ENCODE data around the gene CD101. TPM values are rescaled to one million over a fixed set of nuclear protein-coding genes. Genes with fewer than 3 reads are reported as not detected.

Gene CD101
- total RNA-seq, 1 experiment from 2014 or later, result 1.7 TPM

- no TSS peak for BruUV-seq (replicated peaks)
- ChIA-PET POLR2A (ENCODE audit: low non-redundant PET) (no interaction called here), CTCF (interaction anchor here (0.9 kb wide), 1 partner anchor 216 kb away, joined by 5 read pairs; no protein-coding TSS in a partner anchor)
- TF ChIP-seq EZH2 (IDR thresholded peaks at IDR 0.05; ENCODE audit: borderline replicate concordance, low read depth, low read length, poor library complexity, severe bottlenecking) (no peak), CTCF (conservative IDR thresholded peaks at IDR 0.05; ENCODE audit: low read depth, low read length) (no peak)
- DNase-seq (ENCODE audit: low spot score), result peak; percentile 22
- H3K36me3 ChIP-seq (ENCODE audit: insufficient read depth, low read length, poor library complexity, severe bottlenecking), result peaks cover 16% of the 10 kb centered on the region
- no peaks in the 10 kb centered on the region for H3K4me1 ChIP-seq (ENCODE audit: insufficient read depth, low read length, poor library complexity, severe bottlenecking)
- intact Hi-C loops (cut with micrococcal nuclease; ENCODE audit: unreplicated experiment), result loop anchor here (2.0 to 5.0 kb wide), 2 partner anchors 53 to 215 kb away; partner anchors contain the start of gene TRIM45
- no peak overlapping the region for H3K4me3 ChIP-seq (ENCODE audit: low read depth, low read length, poor library complexity, severe bottlenecking)
- no peaks in the 10 kb centered on the region for H3K9me3 ChIP-seq (ENCODE audit: low read depth, low read length, poor library complexity, severe bottlenecking)
- no peak overlapping the region for H3K27ac ChIP-seq (ENCODE audit: low read depth, low read length, poor library complexity, severe bottlenecking)
- H3K27me3 ChIP-seq (replicated peaks; ENCODE audit: insufficient read depth, low read depth, low read length, poor library complexity), result no peaks in the 10 kb centered on the region
These were observed 67.8 kb downstream of the CD101 start for GRCh38 chr1:117069220-117069844.

- peaks cover 18% of the 10 kb centered on the region for H3K36me3 ChIP-seq (ENCODE audit: insufficient read depth, low read length, poor library complexity, severe bottlenecking)
- H3K4me3 ChIP-seq (ENCODE audit: low read depth, low read length, poor library complexity, severe bottlenecking), result no peak overlapping the region
- no peak for DNase-seq (ENCODE audit: low spot score)
- H3K4me1 ChIP-seq (ENCODE audit: insufficient read depth, low read length, poor library complexity, severe bottlenecking), result no peaks in the 10 kb centered on the region
- CTCF ChIA-PET, result no interaction called here
- TF ChIP-seq EZH2 (IDR thresholded peaks at IDR 0.05; ENCODE audit: borderline replicate concordance, low read depth, low read length, poor library complexity, severe bottlenecking) (no peak), CTCF (conservative IDR thresholded peaks at IDR 0.05; ENCODE audit: low read depth, low read length) (no peak)
- BruUV-seq (replicated peaks), result no TSS peak
- POLR2A ChIA-PET (ENCODE audit: low non-redundant PET), result interaction anchor here (0.6 kb wide), 1 partner anchor 10 kb away, joined by 3 read pairs; the partner anchor contains the start of gene TTF2
- H3K9me3 ChIP-seq (ENCODE audit: low read depth, low read length, poor library complexity, severe bottlenecking), result no peaks in the 10 kb centered on the region
- no peaks in the 10 kb centered on the region for H3K27me3 ChIP-seq (replicated peaks; ENCODE audit: insufficient read depth, low read depth, low read length, poor library complexity)
- intact Hi-C loops (cut with micrococcal nuclease; ENCODE audit: unreplicated experiment), result no loop called here
- no peak overlapping the region for H3K27ac ChIP-seq (ENCODE audit: low read depth, low read length, poor library complexity, severe bottlenecking)
These were observed 68.6 kb downstream of the CD101 start for GRCh38 chr1:117070124-117070523.

- TF ChIP-seq CTCF (conservative IDR thresholded peaks at IDR 0.05; ENCODE audit: low read depth, low read length) (no peak), EZH2 (IDR thresholded peaks at IDR 0.05; ENCODE audit: borderline replicate concordance, low read depth, low read length, poor library complexity, severe bottlenecking) (no peak)
- no peaks in the 10 kb centered on the region for H3K9me3 ChIP-seq (ENCODE audit: low read depth, low read length, poor library complexity, severe bottlenecking)
- H3K4me1 ChIP-seq (ENCODE audit: insufficient read depth, low read length, poor library complexity, severe bottlenecking), result no peaks in the 10 kb centered on the region
- CTCF ChIA-PET, result no interaction called here
- POLR2A ChIA-PET (ENCODE audit: low non-redundant PET), result no interaction called here
- no peaks in the 10 kb centered on the region for H3K27me3 ChIP-seq (replicated peaks; ENCODE audit: insufficient read depth, low read depth, low read length, poor library complexity)
- peaks cover 70% of the 10 kb centered on the region for H3K36me3 ChIP-seq (ENCODE audit: insufficient read depth, low read length, poor library complexity, severe bottlenecking)
- H3K27ac ChIP-seq (ENCODE audit: low read depth, low read length, poor library complexity, severe bottlenecking), result no peak overlapping the region
- BruUV-seq (replicated peaks), result no TSS peak
- DNase-seq (ENCODE audit: low spot score), result no peak
- intact Hi-C loops (cut with micrococcal nuclease; ENCODE audit: unreplicated experiment), result no loop called here
- no peak overlapping the region for H3K4me3 ChIP-seq (ENCODE audit: low read depth, low read length, poor library complexity, severe bottlenecking)
These were observed 75.1 kb downstream of the CD101 start for GRCh38 chr1:117076648-117077047.

Data from A673 (cell line).